Motor neuron (in vitro differentiated cells): ENCODE results near the gene CDX2. TPM values are rescaled to one million over a fixed set of nuclear protein-coding genes. Genes with fewer than 3 reads are reported as not detected.
"Not testable (repeated sequence)": the region's sequence is repeated elsewhere in the genome, so short reads cannot be mapped to it uniquely, and the experiment has no call there.

Source experiments
- ATAC-seq, 8 experiments: fragments of 200-7000 bp; cut with Tn5 transposase; replicated peaks in 6 of 8; 2 replicates each; pipeline ENCODE4 v1.8.0; 2021; ENCODE audit warnings: mild to moderate bottlenecking in 8 of 8, moderate library complexity in 8 of 8
- H3K27ac ChIP-seq, 2 donors: fragments of 250-450 bp; sonication (Bioruptor Pico); 2 replicates each; pipeline ENCODE4 v1.9.0; 2021; ENCODE audit warnings: antibody characterized with exemption in 2 of 2, mild to moderate bottlenecking in 2 of 2, moderate library complexity in 1 of 2
- H3K4me1 ChIP-seq, 2 donors: fragments of 250-450 bp; sonication (Bioruptor Pico); replicated peaks in 1 of 2; 2 replicates each; pipeline ENCODE4 v1.6.1; 2021; ENCODE audit warnings: antibody characterized with exemption in 2 of 2, mild to moderate bottlenecking in 2 of 2, moderate library complexity in 1 of 2
- H3K4me3 ChIP-seq, 5 donors: fragments of 250-450 bp; sonication (Bioruptor Pico); 2 replicates each; pipeline ENCODE4 v1.9.0; 2021; ENCODE audit warnings: antibody characterized with exemption in 5 of 5, mild to moderate bottlenecking in 5 of 5, moderate library complexity in 4 of 5
- WGBS, 10 experiments: fragments of 450-650 bp; shearing (Covaris generic); methylation state at CpG; one replicate each; pipeline ENCODE4 v1.0.0; 2022; 5-methylcytosine and 5-hydroxymethylcytosine counted together
- in situ Hi-C, 9 experiments: fragments of 400-800 bp; cut with MboI; loops; one replicate each; pipeline ENCODE4 v1.15.0; 2021; ENCODE audit warnings: low sequenced_read_pairs in 9 of 9, low pct_unique_long_range_greater_than_20kb in 2 of 9; ENCODE audit not compliant: unreplicated experiment in 9 of 9
- total RNA-seq, 8 experiments: library from RNA; unstranded; fragments of 300-600 nt; gene quantifications; 2 replicates each; pipeline versions ENCODE4 v1.2.3 to v1.2.4, GENCODE V29; 2022

CDX2 gene
- under 1 TPM in 6 of 8 experiments, not detected in 2; 0.05 to 0.38 (median 0.17) TPM for total RNA-seq

- in situ Hi-C loops = loop anchor here in 1 of 9 experiments (25.0 kb wide), 1 partner anchor 132 kb away; no protein-coding TSS in a partner anchor
- 0 to 38% (median 6%) methylated on average over 1 to 17 of the region's 34 CpGs; no CpG with 5 or more reads in 1 of the 10 experiments for WGBS, 10 experiments
- ATAC-seq = peak in 5 of 8 experiments; percentile 40 to 74 (median 57)
These were observed at the start of gene CDX2 for GRCh38 chr13:27969082-27969865. Gene CDX2 (minus strand): TSS chr13:27969315. CDS start chr13:27969006, 309 bp downstream.

GRCh38 chr13:28014301-28014700 lies 45.2 kb upstream of the CDX2 start:
- ATAC-seq = no peak
- WGBS, 10 experiments = 0 to 63% (median 29%) methylated on average over 1 to 3 of the region's 3 CpGs; no CpG with 5 or more reads in 1 of the 10 experiments
- in situ Hi-C loops = no loop called here
- Histone ChIP-seq H3K27ac (no peak overlapping the region), H3K4me1 (no peaks in the 10 kb centered on the region), H3K4me3 (no peak overlapping the region)

More at GRCh38 chr13:27969082-27969865, at the start of gene CDX2:
- peak within 1 kb of the TSS in 4 of 5 donors; percentile 4 to 17 (median 14) for H3K4me3 ChIP-seq
- H3K4me1 ChIP-seq = peaks cover 0 to 3% of the 10 kb centered on the region in 2 donors
- H3K27ac ChIP-seq = no peak within 1 kb of the TSS

GRCh38 chr13:28013482-28013881 lies 44.4 kb upstream of the CDX2 start:
- WGBS, 10 experiments = 0 to 100% (median 80%) methylated on average over 1 of the region's 1 CpG; no CpG with 5 or more reads in 3 of the 10 experiments
- ATAC-seq = no peak
- no peak overlapping the region for H3K4me3 ChIP-seq
- no peaks in the 10 kb centered on the region for H3K4me1 ChIP-seq
- in situ Hi-C loops = no loop called here
- H3K27ac ChIP-seq = no peak overlapping the region

GRCh38 chr13:28012896-28013295 lies 43.8 kb upstream of the CDX2 start:
- Histone ChIP-seq H3K4me3 (no peak overlapping the region), H3K27ac (no peak overlapping the region), H3K4me1 (no peaks in the 10 kb centered on the region)
- in situ Hi-C loops = no loop called here
- ATAC-seq = no peak

GRCh38 chr13:28012383-28012782 lies 43.3 kb upstream of the CDX2 start:
- Histone ChIP-seq H3K27ac (no peak overlapping the region), H3K4me1 (no peaks in the 10 kb centered on the region), H3K4me3 (no peak overlapping the region)
- in situ Hi-C loops = no loop called here
- WGBS, 10 experiments = 33 to 90% (median 81%) methylated on average over 1 to 4 of the region's 4 CpGs; no CpG with 5 or more reads in 3 of the 10 experiments
- ATAC-seq = no peak

- Histone ChIP-seq H3K4me3 (no peak overlapping the region), H3K4me1 (no peaks in the 10 kb centered on the region), H3K27ac (no peak overlapping the region)
- in situ Hi-C loops = no loop called here
- 11 to 86% (median 60%) methylated on average over 1 to 5 of the region's 5 CpGs; no CpG with 5 or more reads in 1 of the 10 experiments for WGBS, 10 experiments
- peak in 1 of 8 experiments; percentile 40 for ATAC-seq
These were observed 40.9 kb upstream of the CDX2 start for GRCh38 chr13:28010046-28010445.

GRCh38 chr13:28005016-28005415 lies 35.9 kb upstream of the CDX2 start:
- 40 to 100% (median 91%) methylated on average over 1 to 13 of the region's 13 CpGs; no CpG with 5 or more reads in 1 of the 10 experiments for WGBS, 10 experiments
- H3K4me1 ChIP-seq, ATAC-seq, H3K27ac ChIP-seq, H3K4me3 ChIP-seq, in situ Hi-C loops: not testable (repeated sequence)

GRCh38 chr13:28002886-28003698 lies 34.0 kb upstream of the CDX2 start:
- ATAC-seq = no peak
- WGBS, 10 experiments = 7 to 88% (median 60%) methylated on average over 1 to 5 of the region's 6 CpGs; no CpG with 5 or more reads in 2 of the 10 experiments
- no peaks in the 10 kb centered on the region for H3K4me1 ChIP-seq
- in situ Hi-C loops = no loop called here
- no peak overlapping the region for H3K4me3 ChIP-seq
- H3K27ac ChIP-seq = no peak overlapping the region

GRCh38 chr13:28001837-28002473 lies 32.8 kb upstream of the CDX2 start:
- in situ Hi-C loops = no loop called here

GRCh38 chr13:28001049-28001448 lies 31.9 kb upstream of the CDX2 start:
- H3K4me1 ChIP-seq = no peaks in the 10 kb centered on the region
- in situ Hi-C loops = no loop called here
- WGBS, 10 experiments = 58 to 100% (median 96%) methylated on average over 1 to 8 of the region's 11 CpGs; no CpG with 5 or more reads in 7 of the 10 experiments
- ATAC-seq = peak in 1 of 8 experiments; percentile 36
- H3K27ac ChIP-seq = no peak overlapping the region
- H3K4me3 ChIP-seq = no peak overlapping the region

More at GRCh38 chr13:28001837-28002473, 32.8 kb upstream of the CDX2 start:
- H3K4me1 ChIP-seq = no peaks in the 10 kb centered on the region
- ATAC-seq = no peak
- no peak overlapping the region for H3K27ac ChIP-seq
- WGBS, 10 experiments = 79 to 100% (median 80%) methylated on average over 1 to 4 of the region's 20 CpGs; no CpG with 5 or more reads in 7 of the 10 experiments
- no peak overlapping the region for H3K4me3 ChIP-seq

- 0 to 90% (median 50%) methylated on average over 2 to 4 of the region's 5 CpGs; no CpG with 5 or more reads in 1 of the 10 experiments for WGBS, 10 experiments
- H3K4me1 ChIP-seq = no peaks in the 10 kb centered on the region
- peak in 1 of 8 experiments; percentile 65 for ATAC-seq
- no peak overlapping the region for H3K4me3 ChIP-seq
- H3K27ac ChIP-seq = no peak overlapping the region
- in situ Hi-C loops = no loop called here
These were observed 31.5 kb upstream of the CDX2 start for GRCh38 chr13:28000567-28000966.

GRCh38 chr13:27997904-27998522 lies 28.9 kb upstream of the CDX2 start:
- H3K4me1 ChIP-seq = no peaks in the 10 kb centered on the region
- peak; percentile 67 to 99 (median 82) for ATAC-seq
- in situ Hi-C loops = loop anchor here in 8 of 9 experiments (25.0 kb wide), 3 partner anchors 611 to 1011 kb away; no protein-coding TSS in a partner anchor
- no peak overlapping the region for H3K27ac ChIP-seq
- no peak overlapping the region for H3K4me3 ChIP-seq
- 0 to 61% (median 18%) methylated on average over 2 to 7 of the region's 7 CpGs for WGBS, 10 experiments
